GM20431 (cell line): ENCODE results near the gene CAMTA2.
"Not testable (repeated sequence)": the region's sequence is repeated elsewhere in the genome, so short reads cannot be mapped to it uniquely, and the experiment has no call there.

ENCODE experiments used
- in situ Hi-C: fragments of 300-500 bp; cut with MseI, MboI; formaldehyde crosslinking; loops from one replicate; pipeline ENCODE4 v1.15.0; 2020; ENCODE audit warnings: low sequenced_read_pairs; ENCODE audit not compliant: unreplicated experiment

The CAMTA2 gene

GRCh38 chr17:4938069-4938491 is 49.4 kb downstream of the CAMTA2 start:
- in situ Hi-C loops: no loop called here

- in situ Hi-C loops: no loop called here
Observed at GRCh38 chr17:4937553-4937952, 49.9 kb downstream of the CAMTA2 start.

DNA sequence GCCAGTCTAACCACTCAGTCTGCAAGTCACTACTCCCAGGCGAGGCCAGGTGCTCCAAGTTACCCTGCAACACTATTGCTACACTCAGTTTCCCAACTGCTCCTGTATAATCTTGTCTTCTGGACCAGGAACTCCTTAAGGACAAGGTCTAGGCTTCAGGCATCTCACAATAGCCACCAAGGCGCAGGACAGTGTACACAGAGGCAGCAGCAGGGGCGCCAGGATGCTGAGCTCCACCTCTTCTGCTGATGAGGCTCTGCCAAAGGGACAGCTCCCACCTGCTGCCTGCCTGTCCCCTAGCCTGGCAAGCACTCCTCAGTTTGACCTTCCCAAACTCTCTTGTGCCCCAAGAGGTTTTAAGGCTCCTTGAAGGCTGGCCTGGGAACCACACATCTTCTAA is 51.0 kb downstream of the CAMTA2 start:
- in situ Hi-C loops: no loop called here

DNA sequence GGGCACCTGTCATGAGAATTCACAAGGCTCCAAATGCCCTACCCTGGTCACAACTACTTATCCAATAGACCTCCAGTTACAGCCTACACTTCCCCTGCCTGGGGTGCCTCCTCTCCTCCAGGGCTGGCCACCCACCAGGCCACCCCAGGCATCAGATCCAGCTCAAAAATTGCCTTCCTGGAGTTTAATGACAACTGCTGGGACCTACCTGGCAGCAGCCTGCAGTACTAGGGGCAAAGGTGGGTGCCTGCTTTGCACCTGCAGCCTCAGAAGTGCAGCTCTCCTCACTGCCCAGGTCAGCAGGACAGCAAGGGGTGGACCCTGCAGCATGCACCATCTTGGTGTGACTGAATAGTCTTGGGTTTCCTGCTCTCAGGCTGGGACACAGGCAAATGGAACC is 51.8 kb downstream of the CAMTA2 start:
- in situ Hi-C loops: no loop called here

GRCh38 chr17:4934173-4934979 is 53.1 kb downstream of the CAMTA2 start:
- in situ Hi-C loops: no loop called here

DNA sequence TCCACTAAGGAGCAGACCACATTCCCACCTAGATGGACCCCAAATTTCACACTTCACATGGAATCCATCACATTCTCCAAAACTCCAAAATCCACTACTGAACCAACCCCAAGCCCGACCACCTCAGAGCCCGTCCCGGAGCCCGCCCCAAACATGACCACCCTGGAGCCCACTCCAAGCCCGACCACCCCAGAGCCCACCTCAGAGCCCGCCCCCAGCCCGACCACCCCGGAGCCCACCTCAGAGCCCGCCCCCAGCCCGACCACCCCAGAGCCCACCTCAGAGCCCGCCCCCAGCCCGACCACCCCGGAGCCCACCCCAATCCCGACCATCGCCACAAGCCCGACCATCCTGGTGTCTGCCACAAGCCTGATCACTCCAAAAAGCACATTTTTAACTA is 53.8 kb downstream of the CAMTA2 start:
- in situ Hi-C loops: no loop called here

DNA sequence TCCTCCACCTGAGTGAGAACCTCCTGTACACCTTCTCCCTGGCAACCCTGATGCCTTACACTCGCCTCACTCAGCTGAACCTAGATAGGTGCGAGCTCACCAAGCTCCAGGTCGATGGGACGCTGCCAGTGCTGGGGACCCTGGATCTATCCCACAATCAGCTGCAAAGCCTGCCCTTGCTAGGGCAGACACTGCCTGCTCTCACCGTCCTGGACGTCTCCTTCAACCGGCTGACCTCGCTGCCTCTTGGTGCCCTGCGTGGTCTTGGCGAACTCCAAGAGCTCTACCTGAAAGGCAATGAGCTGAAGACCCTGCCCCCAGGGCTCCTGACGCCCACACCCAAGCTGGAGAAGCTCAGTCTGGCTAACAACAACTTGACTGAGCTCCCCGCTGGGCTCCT is 54.7 kb downstream of the CAMTA2 start:
- in situ Hi-C loops: no loop called here

DNA sequence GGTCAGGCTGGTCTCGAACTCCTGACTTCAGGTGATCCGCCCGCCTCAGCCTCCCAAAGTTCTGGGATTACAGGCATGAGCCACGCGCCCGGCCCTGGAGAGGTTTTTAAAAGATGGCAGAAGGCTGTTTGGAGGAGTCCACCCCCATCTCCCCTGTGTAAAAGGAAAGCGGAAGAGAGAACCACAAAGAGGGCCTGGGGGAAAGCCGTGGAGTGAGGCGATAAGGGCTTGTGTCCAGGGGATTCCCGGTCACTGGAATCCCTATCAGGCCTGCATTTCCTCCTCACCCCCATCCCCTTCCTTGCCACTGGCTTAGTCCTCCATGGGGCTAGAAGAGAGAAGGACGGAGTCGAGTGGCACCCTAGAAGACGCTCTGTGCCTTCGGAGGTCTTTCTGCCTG is 55.5 kb downstream of the CAMTA2 start, which contains the start of gene GP1BA:
GP1BA (plus strand) TSS at position 315 of the 400 bp plus-strand sequence. CDS start 328 bp downstream, outside the sequence.
- in situ Hi-C loops: no loop called here

DNA sequence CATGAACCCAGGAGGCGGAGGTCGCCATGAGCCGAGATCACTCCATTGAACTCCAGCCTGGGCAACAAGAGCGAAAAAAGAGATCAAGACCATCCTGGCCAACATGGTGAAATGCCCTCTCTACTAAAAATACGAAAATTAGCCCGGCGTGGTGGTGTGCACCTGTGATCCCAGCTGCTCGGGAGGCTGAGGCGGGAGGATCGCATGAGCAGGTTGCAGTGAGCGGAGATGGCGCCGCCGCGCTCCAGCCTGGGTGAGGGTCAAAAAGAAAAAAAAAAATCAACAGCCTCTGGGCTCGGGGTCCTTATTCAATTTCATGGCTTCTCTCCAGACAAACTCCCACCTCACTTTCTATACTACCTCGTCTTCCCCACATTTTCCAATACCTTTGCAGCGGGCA is 58.6 kb downstream of the CAMTA2 start:
- in situ Hi-C loops: no loop called here

DNA sequence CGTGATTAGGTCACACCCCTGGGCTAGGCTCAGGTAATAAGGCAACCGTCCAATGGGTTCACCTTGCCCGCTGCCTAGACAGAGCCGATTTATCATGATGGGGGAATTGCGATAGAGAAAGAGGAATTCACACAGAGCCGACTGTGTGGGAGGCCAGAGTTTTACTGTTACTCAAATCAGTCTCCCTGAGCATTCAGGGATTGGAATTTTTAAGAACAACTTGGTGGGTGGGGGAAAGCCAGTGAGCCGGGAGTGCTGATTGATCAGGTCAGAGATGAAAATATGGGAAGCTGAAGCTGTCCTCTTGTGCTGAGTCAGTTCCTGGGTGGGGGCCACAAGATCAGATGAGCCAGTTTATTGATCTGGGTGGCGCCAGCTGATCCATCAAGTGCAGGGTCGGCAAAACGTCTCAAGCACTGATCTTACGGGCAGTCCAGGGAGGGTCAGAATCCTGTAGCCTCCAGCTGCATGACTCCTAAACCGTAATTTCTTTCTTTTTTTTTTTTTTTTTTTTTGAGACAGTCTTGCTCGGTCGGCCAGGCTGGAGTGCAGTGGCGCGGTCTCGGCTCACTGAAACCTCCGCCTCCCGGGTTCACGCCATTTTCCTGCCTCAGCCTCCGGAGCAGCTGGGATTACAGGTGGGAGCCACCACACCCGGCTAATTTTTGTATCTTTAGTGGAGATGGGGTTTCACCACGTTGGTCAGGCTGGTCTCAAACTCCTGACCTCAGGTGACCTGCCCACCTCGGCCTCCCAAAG is 60.7 kb downstream of the CAMTA2 start:
- in situ Hi-C loops: not testable (repeated sequence)

DNA sequence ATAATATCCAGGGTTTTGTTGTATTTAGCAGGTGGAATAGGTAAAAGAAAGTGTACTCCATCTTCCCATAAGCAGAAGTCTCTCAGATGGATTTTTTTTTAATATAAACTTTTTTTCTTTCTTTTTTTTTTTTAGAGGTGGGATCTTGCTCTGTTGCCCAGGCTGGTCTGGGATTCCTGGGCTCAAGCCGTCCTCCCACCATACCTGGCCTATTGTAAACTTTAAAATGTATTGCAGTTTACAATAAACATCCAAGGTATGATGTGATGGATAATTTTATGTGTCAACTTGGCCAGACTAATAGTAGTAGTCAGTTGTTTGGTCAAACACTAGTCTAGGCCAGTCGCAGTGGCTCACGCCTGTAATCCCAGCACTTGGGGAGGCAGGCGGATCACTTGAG is 66.2 kb downstream of the CAMTA2 start:
- in situ Hi-C loops: no loop called here

GRCh38 chr17:4920351-4921048 is 67.0 kb downstream of the CAMTA2 start:
- in situ Hi-C loops: no loop called here

GRCh38 chr17:4919511-4920047 is 67.9 kb downstream of the CAMTA2 start:
- in situ Hi-C loops: no loop called here
